ENCODE data around the gene OBSCN. TPM values are rescaled to one million over a fixed set of nuclear protein-coding genes. Genes with fewer than 3 reads are reported as not detected.

The OBSCN gene
- total RNA-seq, 1 donor from 2014 or later = 30.2 TPM

- DNase-seq (ENCODE audit: low spot score in 2 of 2) (no peak), FAIRE-seq (no peak)
Measured at GRCh38 chr1:228348708-228349467, 141.0 kb downstream of the OBSCN start.

GRCh38 chr1:228349701-228350171, 141.9 kb downstream of the OBSCN start:
- FAIRE-seq (no peak), DNase-seq (ENCODE audit: low spot score in 2 of 2) (no peak)

GRCh38 chr1:228350179-228350742, 142.4 kb downstream of the OBSCN start:
- DNase-seq (ENCODE audit: low spot score in 2 of 2) = no peak
- no peak for FAIRE-seq

GRCh38 chr1:228350831-228351781, 143.3 kb downstream of the OBSCN start:
- no peak for DNase-seq (ENCODE audit: low spot score in 2 of 2)
- FAIRE-seq = no peak

GRCh38 chr1:228351850-228352249, 144.0 kb downstream of the OBSCN start:
- no peak for FAIRE-seq
- no peak for DNase-seq (ENCODE audit: low spot score in 2 of 2)

GRCh38 chr1:228352677-228353481, 145.0 kb downstream of the OBSCN start:
- DNase-seq (ENCODE audit: low spot score in 2 of 2) (no peak), FAIRE-seq (no peak)

- FAIRE-seq = no peak
- DNase-seq (ENCODE audit: low spot score in 2 of 2) = no peak
Measured at GRCh38 chr1:228353601-228354371, 145.9 kb downstream of the OBSCN start.

- FAIRE-seq (no peak), DNase-seq (ENCODE audit: low spot score in 2 of 2) (peak in 1 of 2 donors; percentile 62)
Measured at GRCh38 chr1:228354390-228355320, 146.8 kb downstream of the OBSCN start.

- no peak for DNase-seq (ENCODE audit: low spot score in 2 of 2)
- FAIRE-seq = no peak
Measured at GRCh38 chr1:228356897-228357680, 149.2 kb downstream of the OBSCN start.

- DNase-seq (ENCODE audit: low spot score in 2 of 2) (no peak), FAIRE-seq (no peak)
Measured at GRCh38 chr1:228358039-228358763, 150.4 kb downstream of the OBSCN start.

GRCh38 chr1:228358764-228359612, 151.1 kb downstream of the OBSCN start:
- no peak for DNase-seq (ENCODE audit: low spot score in 2 of 2)
- no peak for FAIRE-seq

- FAIRE-seq = no peak
- DNase-seq (ENCODE audit: low spot score in 2 of 2) = no peak
Measured at GRCh38 chr1:228359613-228360532, 152.0 kb downstream of the OBSCN start.

- FAIRE-seq (no peak), DNase-seq (ENCODE audit: low spot score in 2 of 2) (no peak)
Measured at GRCh38 chr1:228360533-228361313, 152.9 kb downstream of the OBSCN start.
